HG02678 (cell line): Measurements from ENCODE around the gene PRDM8.

ENCODE experiments used
- ATAC-seq: cut with Tn5 transposase; IDR thresholded peaks from one replicate; pipeline ENCODE4 v1.9.1; 2021; ENCODE audit warnings: mild to moderate bottlenecking, moderate library complexity; ENCODE audit not compliant: unreplicated experiment

The PRDM8 gene

DNA sequence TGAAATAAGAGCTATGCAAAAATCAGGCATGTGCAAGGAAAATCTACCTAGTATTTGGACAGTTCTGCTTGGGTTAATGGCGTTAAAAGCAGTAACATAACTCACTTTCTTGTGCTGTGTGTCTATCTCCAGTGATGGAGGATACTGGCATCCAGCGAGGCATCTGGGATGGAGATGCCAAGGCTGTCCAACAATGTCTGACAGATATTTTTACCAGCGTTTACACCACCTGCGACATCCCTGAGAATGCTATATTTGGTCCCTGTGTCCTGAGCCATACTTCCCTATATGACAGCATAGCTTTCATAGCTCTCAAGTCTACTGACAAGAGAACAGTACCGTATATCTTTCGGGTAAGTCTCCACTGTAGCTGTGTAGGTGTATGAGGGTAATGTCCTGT, 2.6 kb downstream of the PRDM8 start:
- ATAC-seq, result no peak

DNA sequence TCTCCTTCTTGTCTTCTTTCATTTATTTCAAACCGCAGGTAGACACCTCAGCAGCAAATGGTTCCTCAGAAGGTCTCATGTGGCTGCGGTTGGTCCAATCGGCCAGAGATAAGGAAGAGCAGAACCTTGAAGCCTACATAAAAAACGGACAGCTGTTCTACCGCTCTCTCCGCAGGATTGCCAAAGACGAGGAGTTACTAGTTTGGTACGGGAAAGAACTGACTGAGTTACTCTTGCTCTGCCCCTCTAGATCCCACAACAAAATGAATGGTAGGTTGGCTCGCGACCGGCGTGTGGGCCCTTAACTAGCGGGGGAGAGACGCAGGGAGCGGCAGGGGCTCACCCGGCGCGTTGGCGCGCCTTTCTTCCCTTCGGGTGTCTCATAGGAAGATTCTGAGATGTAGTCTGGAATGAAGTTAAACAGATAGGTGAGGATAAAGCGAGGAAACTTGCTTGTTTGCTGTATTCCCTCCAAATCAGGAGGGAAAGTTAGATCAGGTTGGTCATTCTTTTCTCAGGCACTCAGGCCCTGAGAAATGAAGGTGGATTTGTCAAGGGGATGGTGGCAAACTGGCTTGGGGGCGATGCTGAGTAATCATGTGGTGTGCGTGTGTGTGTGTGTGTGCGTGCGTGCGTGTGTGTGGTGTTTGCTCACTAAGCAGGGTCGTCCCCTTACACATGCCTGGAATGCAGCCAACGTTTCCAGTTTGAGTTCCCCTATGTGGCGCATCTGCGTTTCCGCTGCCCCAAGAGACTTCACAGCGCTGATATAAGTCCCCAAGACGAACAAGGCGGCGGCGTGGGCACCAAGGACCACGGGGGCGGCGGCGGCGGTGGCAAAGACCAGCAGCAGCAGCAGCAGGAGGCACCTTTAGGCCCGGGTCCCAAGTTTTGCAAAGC, 4.2 kb downstream of the PRDM8 start:
- ATAC-seq, result peak; percentile 13

GRCh38 chr4:80202190-80202711, 4.9 kb downstream of the PRDM8 start:
- peak; percentile 78 for ATAC-seq

DNA sequence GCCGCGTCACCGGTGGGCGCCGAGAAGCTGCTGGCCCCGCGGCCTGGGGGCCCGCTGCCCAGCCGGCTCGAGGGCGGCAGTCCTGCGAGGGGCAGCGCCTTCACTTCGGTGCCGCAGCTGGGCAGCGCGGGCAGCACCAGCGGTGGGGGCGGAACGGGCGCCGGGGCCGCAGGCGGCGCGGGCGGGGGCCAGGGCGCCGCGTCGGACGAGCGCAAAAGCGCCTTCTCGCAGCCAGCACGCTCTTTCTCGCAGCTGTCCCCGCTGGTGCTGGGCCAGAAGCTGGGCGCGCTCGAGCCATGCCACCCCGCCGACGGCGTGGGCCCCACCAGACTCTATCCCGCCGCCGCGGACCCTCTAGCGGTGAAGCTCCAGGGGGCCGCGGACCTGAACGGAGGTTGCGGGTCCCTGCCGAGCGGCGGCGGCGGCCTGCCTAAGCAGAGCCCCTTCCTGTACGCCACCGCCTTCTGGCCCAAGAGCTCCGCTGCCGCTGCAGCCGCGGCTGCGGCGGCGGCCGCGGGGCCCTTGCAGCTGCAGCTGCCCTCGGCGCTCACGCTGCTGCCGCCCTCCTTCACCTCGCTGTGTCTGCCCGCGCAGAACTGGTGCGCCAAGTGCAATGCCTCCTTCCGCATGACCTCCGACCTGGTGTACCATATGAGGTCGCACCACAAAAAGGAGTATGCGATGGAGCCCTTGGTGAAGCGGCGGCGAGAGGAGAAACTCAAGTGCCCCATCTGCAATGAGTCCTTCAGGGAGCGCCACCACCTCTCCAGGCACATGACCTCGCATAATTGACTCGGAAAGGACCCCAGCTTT, 5.6 kb downstream of the PRDM8 start:
- ATAC-seq, result peak; percentile 53

GRCh38 chr4:80204433-80205011, 7.2 kb downstream of the PRDM8 start:
- no peak for ATAC-seq

GRCh38 chr4:80206111-80206510, 8.8 kb downstream of the PRDM8 start:
- ATAC-seq, result no peak

DNA sequence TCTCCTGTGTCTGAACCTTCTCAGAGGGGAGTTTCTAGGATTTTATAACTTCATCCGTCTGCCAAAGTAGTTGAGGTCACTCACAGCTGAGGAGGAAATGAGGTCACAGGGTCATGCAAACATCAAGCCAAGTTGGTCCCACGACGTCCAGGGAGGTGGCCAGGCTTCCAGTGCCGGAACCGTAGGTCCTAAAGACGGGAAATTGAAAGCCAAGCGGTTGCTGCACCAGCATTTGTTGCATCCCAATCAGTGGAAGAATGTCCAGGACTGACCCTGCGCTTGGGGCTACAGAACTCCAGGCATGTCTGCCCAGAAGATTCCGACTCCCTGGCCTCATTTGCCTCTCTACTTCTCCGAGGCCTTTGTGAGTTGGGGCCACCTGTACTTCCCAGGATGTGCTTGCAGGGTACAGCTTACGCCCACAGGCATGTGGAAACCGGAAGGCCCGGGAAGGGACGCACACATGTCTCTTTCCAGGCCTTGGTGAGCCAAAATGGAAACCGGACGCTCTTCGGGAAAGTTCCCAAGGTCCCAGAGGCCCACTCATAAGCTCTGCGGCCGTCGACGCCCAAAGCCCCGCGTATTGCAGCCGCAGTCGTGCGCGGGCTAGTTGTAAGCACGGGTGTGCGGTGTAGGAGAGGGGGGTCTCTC, 9.3 kb downstream of the PRDM8 start:
- no peak for ATAC-seq

GRCh38 chr4:80207172-80207583, 9.9 kb downstream of the PRDM8 start:
- ATAC-seq, result no peak

- no peak for ATAC-seq
These were observed 10.4 kb downstream of the PRDM8 start for GRCh38 chr4:80207664-80208063.

DNA sequence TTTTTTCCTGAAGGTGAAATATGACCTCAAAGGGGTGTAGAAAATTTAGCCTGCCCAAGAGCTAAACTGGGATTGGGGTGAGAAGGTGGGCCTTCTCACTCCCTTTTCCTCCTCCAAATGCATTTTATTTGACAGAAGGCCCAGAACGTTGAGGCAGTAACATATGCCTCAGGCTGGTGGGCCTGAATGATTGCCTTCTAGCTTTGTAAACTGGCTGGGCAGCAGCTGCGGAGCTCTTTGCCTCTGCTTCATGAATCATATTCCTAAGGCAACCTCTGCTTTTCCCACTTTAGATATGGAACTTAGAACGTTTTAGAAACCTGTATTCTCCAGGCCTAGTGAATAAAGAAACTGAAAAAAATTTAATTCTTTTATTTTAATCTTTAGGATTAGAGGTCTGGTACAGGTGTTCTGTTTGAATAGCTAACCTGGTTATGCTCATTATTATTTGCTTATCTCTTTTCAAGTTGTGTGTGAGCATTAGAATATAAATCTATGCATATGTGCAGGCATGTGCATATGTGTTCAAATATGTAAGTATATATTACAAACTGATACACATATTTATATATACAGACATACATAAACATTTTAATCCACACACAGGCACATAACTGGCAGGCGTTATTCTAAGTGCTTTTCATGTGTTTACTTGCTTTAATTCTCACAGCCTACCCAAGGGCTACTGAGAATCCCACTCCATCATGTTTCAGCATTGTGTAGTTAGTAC, 11.5 kb downstream of the PRDM8 start:
- no peak for ATAC-seq

- ATAC-seq, result no peak
These were observed 12.0 kb downstream of the PRDM8 start for GRCh38 chr4:80209340-80209701.

DNA sequence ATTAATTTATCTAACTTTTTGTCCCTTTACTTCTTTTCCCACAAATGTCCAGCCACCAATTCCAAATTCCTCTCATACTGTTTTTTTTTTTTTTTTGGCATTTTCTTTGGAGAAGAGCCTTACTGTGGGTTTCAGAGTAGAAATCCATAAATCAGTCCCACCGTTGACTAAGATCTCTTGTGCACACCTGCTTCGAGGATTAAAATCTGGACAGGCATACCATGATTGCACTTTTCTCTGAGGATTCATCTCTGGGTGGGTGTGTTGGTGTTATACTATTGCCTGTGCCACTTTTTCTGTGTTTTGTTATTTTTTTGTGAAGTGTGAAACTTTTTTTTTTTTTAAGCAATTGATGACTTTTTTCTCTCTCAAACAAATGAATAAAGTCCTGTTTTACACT, 13.2 kb downstream of the PRDM8 start:
- no peak for ATAC-seq

DNA sequence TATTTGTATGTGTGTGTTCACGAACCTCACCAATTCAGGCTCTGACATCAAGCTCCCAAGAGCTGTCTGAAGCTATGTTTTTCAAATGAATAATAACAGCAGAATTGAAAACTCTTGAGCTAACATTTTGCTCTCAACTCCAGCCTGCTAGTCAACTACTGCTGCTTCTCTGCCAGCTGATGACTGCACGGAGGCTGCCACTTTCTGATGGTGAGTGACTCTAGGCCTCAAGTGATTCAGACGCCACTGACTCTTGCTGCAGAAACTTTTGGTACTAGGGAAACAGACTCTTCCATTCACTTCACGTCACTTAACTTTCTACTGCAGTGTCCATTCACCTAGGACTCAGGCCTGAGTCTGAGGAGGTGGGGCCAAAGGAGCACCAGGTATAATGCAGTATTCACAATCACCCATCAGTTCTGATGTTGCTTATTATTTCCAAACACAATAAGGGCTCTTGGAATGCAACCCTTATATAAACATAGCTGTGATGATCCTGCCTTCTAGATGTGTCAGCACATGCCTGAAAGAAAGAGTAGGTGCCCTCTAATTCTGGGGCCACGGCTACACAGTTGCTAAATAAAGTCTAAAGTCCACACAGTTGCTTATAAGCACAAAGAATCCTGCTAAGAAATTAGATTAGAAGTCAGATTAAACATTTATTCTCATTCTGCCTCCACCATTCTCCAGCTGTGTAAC, 16.0 kb downstream of the PRDM8 start:
- no peak for ATAC-seq

DNA sequence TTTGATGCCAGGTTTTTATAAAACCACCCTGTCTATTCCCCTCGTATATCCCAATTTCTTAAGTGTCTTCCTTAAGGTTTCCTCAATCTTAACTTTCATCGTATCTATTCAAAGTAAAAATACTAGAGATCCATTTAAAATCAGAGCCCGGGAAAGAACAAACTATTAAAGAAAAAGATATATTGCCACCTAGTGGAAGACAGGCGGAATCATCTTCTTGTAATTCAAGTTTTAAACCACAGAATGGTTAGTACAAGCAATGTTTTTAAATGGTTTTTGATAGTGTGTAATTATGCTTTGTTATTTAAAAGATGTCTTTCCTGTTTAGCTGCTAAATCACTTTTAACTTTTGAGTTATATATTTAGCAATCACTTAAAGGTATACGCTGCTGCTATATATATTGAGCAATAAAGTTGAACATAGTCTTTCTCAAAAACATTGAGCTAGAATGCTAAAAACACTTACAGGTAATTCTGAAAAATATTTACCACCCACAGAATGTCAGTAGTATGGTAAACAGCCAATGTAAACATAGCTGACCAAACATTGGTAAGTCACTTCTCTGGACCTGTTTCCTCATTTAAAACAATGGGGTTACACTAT, 18.2 kb downstream of the PRDM8 start:
- peak; percentile 52 for ATAC-seq

GRCh38 chr4:80216100-80216761, 18.9 kb downstream of the PRDM8 start:
- ATAC-seq, result no peak

DNA sequence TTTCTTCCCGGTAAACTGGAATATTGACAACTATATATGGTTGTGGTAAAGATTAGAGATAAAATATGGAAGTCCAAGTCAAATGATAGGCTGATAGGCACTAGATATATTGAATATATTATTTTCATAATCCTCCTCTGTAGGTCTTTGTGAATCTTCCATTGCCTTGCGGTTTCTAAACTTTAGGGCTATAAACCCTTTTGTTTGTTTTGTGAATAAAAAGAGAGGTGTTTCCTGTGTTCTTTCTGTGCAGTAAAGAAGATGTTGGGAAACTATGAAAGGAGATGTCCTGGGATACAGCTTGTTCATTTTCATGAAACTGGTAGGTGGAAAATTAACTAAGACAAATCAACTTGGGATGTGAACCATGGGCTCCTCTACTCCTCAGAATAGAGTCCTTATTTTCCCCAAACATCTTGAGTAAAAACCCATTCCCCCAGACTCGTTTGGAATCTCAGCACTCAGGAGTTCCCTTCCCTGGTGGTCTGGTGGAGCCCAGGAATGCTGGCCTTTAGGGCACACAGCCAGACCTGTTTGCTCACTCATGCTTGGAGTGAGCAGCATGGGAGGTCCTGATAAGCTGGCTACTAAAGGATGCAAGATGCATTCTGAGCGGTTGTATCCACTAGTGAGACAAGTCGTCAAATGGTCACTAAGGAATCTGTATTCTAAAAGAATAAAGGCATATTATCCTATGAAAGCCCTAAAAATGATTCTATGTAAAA, 22.2 kb downstream of the PRDM8 start:
- ATAC-seq, result no peak

DNA sequence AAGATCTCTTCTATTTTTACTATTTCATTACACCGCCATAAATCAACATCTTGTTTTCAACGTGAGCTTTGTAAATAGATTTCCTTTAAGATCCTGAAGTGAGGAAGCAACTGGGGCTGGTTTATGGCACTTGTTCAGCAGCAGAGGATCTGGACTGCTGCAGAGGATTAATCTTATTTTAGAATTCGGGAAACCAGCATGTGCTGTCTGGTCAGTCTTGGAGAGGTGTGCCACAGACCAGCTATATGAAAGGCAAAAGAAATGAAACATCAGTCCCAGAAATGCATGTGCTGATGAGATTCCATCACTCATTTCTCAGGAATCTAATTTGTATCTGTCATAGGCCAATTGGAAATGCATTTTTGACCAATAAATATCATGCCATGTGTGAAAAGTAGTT, 23.4 kb downstream of the PRDM8 start:
- ATAC-seq, result no peak

- ATAC-seq, result no peak
These were observed 23.9 kb downstream of the PRDM8 start for GRCh38 chr4:80221161-80221560.
